Neural cell (in vitro differentiated cells): ENCODE data around the gene KRTAP10-9.

ENCODE experiments used
- EP300 ChIP-seq: fragments of 450-650 bp; conservative IDR thresholded peaks from 2 replicates; pipeline ENCODE4 v1.6.1; 2014; ENCODE audit warnings: antibody characterized with exemption, mild to moderate bottlenecking, moderate library complexity; ENCODE audit not compliant: poor library complexity, severe bottlenecking
- EZH2 ChIP-seq: fragments of 200-600, 300-800 bp; shearing (Covaris generic), sonication (generic); IDR thresholded peaks from 2 replicates; pipeline ENCODE4 v1.6.1; 2014; ENCODE audit warnings: antibody characterized with exemption, low read length, borderline replicate concordance, mild to moderate bottlenecking; ENCODE audit not compliant: insufficient read depth, poor library complexity, severe bottlenecking
- POLR2AphosphoS5 ChIP-seq: IDR thresholded peaks from 2 replicates; pipeline ENCODE4 v1.6.1; 2012
- RAD21 ChIP-seq: fragments of 450-650 bp; conservative IDR thresholded peaks from 2 replicates; pipeline ENCODE4 v1.6.1; 2014; ENCODE audit warnings: antibody characterized with exemption, mild to moderate bottlenecking, moderate library complexity
- SMC3 ChIP-seq: fragments of 450-650 bp; conservative IDR thresholded peaks from 2 replicates; pipeline ENCODE4 v1.6.1; 2014; ENCODE audit warnings: antibody characterized with exemption, mild to moderate bottlenecking, moderate library complexity; ENCODE audit not compliant: poor library complexity
- TAF1 ChIP-seq: IDR thresholded peaks from 2 replicates; pipeline ENCODE4 v1.6.1; 2012; ENCODE audit warnings: low read depth
- TF ChIP-seq, protein P1 (sequence below): fragments of 450-650 bp; IDR thresholded peaks from 2 replicates; pipeline ENCODE4 v1.5.1; 2014; ENCODE audit warnings: antibody characterized with exemption, mild to moderate bottlenecking, moderate library complexity; ENCODE audit not compliant: poor library complexity, severe bottlenecking

DNA sequence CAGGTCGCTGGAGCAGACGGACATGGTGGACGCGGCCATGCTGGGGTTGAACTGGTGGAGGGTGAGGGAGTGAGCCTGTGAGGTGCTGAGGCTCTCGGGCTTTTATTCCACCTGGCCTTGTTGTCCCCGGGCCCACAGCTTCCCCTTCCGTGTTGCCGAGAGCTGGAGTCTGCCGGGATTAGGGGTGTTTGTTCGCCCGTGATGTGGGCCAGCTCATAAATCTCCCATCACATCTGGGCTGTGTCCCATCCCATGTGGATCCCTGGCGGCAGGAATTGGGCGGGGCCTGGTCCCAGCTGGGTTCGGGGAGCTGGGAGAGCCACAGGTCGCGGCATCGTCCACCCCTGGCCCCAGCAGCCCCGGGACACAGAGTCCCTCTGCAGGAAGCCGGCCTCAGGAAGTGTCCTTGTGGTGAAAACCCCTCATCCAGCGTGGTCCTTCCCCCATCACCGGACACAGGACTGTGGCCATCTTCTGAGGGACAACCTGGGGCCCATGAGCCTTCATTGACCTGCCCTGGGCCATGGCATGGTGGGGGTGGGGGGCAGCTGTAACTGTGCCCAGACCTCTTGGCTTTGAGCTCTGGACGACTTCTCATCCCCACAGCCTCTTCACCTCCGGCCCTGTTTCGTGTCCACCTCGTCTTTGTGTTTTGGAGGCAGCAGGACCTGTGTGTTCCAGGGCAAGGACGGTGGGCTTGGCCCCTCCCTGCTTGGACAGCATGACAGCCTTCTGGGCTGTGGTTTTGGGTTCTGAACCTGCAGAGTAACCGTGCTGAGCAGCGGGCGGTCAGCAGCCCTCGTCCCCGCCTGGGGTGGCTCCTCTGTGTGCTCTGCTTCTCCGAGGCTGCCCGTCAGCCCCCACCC is 34.2 kb upstream of the KRTAP10-9 start, which contains the start of gene KRTAP10-6:
- TF ChIP-seq, protein P1, sequence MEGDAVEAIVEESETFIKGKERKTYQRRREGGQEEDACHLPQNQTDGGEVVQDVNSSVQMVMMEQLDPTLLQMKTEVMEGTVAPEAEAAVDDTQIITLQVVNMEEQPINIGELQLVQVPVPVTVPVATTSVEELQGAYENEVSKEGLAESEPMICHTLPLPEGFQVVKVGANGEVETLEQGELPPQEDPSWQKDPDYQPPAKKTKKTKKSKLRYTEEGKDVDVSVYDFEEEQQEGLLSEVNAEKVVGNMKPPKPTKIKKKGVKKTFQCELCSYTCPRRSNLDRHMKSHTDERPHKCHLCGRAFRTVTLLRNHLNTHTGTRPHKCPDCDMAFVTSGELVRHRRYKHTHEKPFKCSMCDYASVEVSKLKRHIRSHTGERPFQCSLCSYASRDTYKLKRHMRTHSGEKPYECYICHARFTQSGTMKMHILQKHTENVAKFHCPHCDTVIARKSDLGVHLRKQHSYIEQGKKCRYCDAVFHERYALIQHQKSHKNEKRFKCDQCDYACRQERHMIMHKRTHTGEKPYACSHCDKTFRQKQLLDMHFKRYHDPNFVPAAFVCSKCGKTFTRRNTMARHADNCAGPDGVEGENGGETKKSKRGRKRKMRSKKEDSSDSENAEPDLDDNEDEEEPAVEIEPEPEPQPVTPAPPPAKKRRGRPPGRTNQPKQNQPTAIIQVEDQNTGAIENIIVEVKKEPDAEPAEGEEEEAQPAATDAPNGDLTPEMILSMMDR: no peak
- TF ChIP-seq POLR2AphosphoS5 (no peak), EZH2 (no peak), TAF1 (no peak), RAD21 (no peak), EP300 (no peak), SMC3 (no peak)
